Suprapubic skin (tissue), 4 donors: ENCODE data around the gene EIF4G3. TPM values are rescaled to one million over a fixed set of nuclear protein-coding genes. Genes with fewer than 3 reads are reported as not detected.

Experiments
- DNase-seq, 2 donors: peaks; one replicate each; pipeline ENCODE4 v3.0.0-alpha.2; 2019; ENCODE audit warnings: low spot score in 2 of 2
- H3K27ac ChIP-seq: fragments of 200-600 bp; sonication (generic); one replicate; pipeline ENCODE4 v1.5.1; 2019
- H3K27me3 ChIP-seq: fragments of 200-600 bp; sonication (generic); one replicate; pipeline ENCODE4 v1.5.1; 2019
- H3K36me3 ChIP-seq: fragments of 200-600 bp; sonication (generic); one replicate; pipeline ENCODE4 v1.5.1; 2019
- H3K4me1 ChIP-seq: fragments of 200-600 bp; sonication (generic); one replicate; pipeline ENCODE4 v1.5.1; 2019
- H3K4me3 ChIP-seq: fragments of 200-600 bp; sonication (generic); one replicate; pipeline ENCODE4 v1.5.1; 2019; ENCODE audit warnings: mild to moderate bottlenecking
- H3K9me3 ChIP-seq: fragments of 200-600 bp; sonication (generic); one replicate; pipeline ENCODE4 v1.5.1; 2019
- CTCF ChIP-seq, 2 donors: fragments of 200-600 bp in 1 of 2; fragments of 450-650 bp in 1 of 2; sonication (generic) in 1 of 2; IDR thresholded peaks; one replicate each; pipeline ENCODE4 v1.5.1; 2016 to 2019; ENCODE audit warnings: antibody characterized with exemption in 2 of 2, mild to moderate bottlenecking in 1 of 2, moderate library complexity in 1 of 2
- EP300 ChIP-seq: sonication (generic); formaldehyde crosslinking; IDR thresholded peaks from one replicate; pipeline ENCODE4 v1.6.1; 2017; ENCODE audit warnings: antibody characterized with exemption
- POLR2A ChIP-seq, 2 donors: fragments of 450-650 bp; IDR thresholded peaks; one replicate each; pipeline ENCODE4 v1.6.1; 2017; ENCODE audit warnings: antibody characterized with exemption in 2 of 2, mild to moderate bottlenecking in 2 of 2, moderate library complexity in 2 of 2
- POLR2AphosphoS5 ChIP-seq, 3 donors: sonication (generic); formaldehyde crosslinking; IDR thresholded peaks; one replicate each; pipeline ENCODE4 v1.6.1; 2017; ENCODE audit warnings: antibody characterized with exemption in 3 of 3
- WGBS: methylation state at CpG from one replicate; pipeline ENCODE4 v1.1.5; 2018; 5-methylcytosine and 5-hydroxymethylcytosine counted together
- total RNA-seq, 4 donors: library from RNA; depleted of rRNA; stranded (reverse); fragments of >200 nt; gene quantifications; one replicate each; pipeline ENCODE4 v1.1.0, GENCODE V29; 2016

EIF4G3 gene
- total RNA-seq, 4 donors from 2014 or later, result 32.9 to 40.6 (median 39.5) TPM

DNA sequence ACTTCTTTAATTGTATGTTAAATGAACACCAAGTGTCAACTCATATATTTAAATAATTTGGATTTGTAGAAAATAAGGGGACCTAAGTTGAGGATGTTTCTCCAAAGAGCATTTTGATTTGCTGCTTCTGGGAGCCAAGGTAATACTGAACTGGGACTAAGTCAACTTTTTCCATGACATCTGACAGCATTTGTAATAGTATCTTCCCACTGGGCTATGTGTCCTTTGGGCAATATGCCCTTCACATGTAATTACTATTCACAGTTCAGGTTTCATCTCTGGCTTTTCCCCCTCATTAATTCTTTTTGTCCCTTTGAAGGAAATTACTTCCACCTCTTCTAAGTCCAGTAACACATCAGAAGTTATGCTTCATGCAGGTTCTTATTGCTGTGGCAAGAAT, 352.9 kb downstream of the EIF4G3 start:
- Histone ChIP-seq H3K36me3 (peaks cover 26% of the 10 kb centered on the region), H3K4me1 (no peaks in the 10 kb centered on the region), H3K27ac (no peak overlapping the region), H3K27me3 (no peaks in the 10 kb centered on the region), H3K9me3 (no peaks in the 10 kb centered on the region), H3K4me3 (no peak overlapping the region)
- TF ChIP-seq CTCF (IDR thresholded peaks at IDR 0.05) (no peak), EP300 (no peak), POLR2AphosphoS5 (IDR thresholded peaks at IDR 0.05) (no peak), POLR2A (IDR thresholded peaks at IDR 0.05) (no peak)
- no peak for DNase-seq

- H3K36me3 ChIP-seq, result peaks cover 22% of the 10 kb centered on the region
- no peak overlapping the region for H3K4me3 ChIP-seq
- no peak overlapping the region for H3K27ac ChIP-seq
- no peak for TF ChIP-seq EP300
- DNase-seq, result no peak
- H3K27me3 ChIP-seq, result no peaks in the 10 kb centered on the region
- no peaks in the 10 kb centered on the region for H3K9me3 ChIP-seq
- H3K4me1 ChIP-seq, result no peaks in the 10 kb centered on the region
- WGBS, result 46% methylated on average over 2 of the region's 2 CpGs
These were observed 355.2 kb downstream of the EIF4G3 start for GRCh38 chr1:20821466-20821865.

- WGBS, result 87% methylated on average over 4 of the region's 5 CpGs
- no peaks in the 10 kb centered on the region for H3K27me3 ChIP-seq
- DNase-seq, result no peak
- no peak for TF ChIP-seq CTCF (IDR thresholded peaks at IDR 0.05)
- TF ChIP-seq EP300, result no peak
- no peak for TF ChIP-seq POLR2AphosphoS5 (IDR thresholded peaks at IDR 0.05)
- no peak for TF ChIP-seq POLR2A (IDR thresholded peaks at IDR 0.05)
- no peaks in the 10 kb centered on the region for H3K9me3 ChIP-seq
- no peaks in the 10 kb centered on the region for H3K4me1 ChIP-seq
- H3K36me3 ChIP-seq, result peaks cover 22% of the 10 kb centered on the region
- H3K4me3 ChIP-seq, result no peak overlapping the region
- H3K27ac ChIP-seq, result no peak overlapping the region
These were observed 356.9 kb downstream of the EIF4G3 start for GRCh38 chr1:20819818-20820217.

- WGBS, result 86% methylated on average over 4 of the region's 4 CpGs
- Histone ChIP-seq H3K4me3 (no peak overlapping the region), H3K27ac (no peak overlapping the region), H3K27me3 (no peaks in the 10 kb centered on the region), H3K36me3 (peaks cover 14% of the 10 kb centered on the region), H3K9me3 (no peaks in the 10 kb centered on the region), H3K4me1 (no peaks in the 10 kb centered on the region)
- TF ChIP-seq POLR2AphosphoS5 (IDR thresholded peaks at IDR 0.05) (no peak), POLR2A (IDR thresholded peaks at IDR 0.05) (no peak), CTCF (IDR thresholded peaks at IDR 0.05) (no peak), EP300 (no peak)
- no peak for DNase-seq
These were observed 362.2 kb downstream of the EIF4G3 start for GRCh38 chr1:20814534-20814871.

GRCh38 chr1:20811916-20812315, 364.8 kb downstream of the EIF4G3 start:
- H3K4me3 ChIP-seq, result no peak overlapping the region
- WGBS, result 93% methylated on average over 5 of the region's 5 CpGs
- TF ChIP-seq CTCF (IDR thresholded peaks at IDR 0.05), result no peak
- no peak for TF ChIP-seq POLR2A (IDR thresholded peaks at IDR 0.05)
- TF ChIP-seq EP300, result no peak
- TF ChIP-seq POLR2AphosphoS5 (IDR thresholded peaks at IDR 0.05), result no peak
- DNase-seq, result no peak
- no peaks in the 10 kb centered on the region for H3K27me3 ChIP-seq
- H3K9me3 ChIP-seq, result no peaks in the 10 kb centered on the region
- H3K27ac ChIP-seq, result no peak overlapping the region
- no peaks in the 10 kb centered on the region for H3K4me1 ChIP-seq
- H3K36me3 ChIP-seq, result peaks cover 5% of the 10 kb centered on the region

DNA sequence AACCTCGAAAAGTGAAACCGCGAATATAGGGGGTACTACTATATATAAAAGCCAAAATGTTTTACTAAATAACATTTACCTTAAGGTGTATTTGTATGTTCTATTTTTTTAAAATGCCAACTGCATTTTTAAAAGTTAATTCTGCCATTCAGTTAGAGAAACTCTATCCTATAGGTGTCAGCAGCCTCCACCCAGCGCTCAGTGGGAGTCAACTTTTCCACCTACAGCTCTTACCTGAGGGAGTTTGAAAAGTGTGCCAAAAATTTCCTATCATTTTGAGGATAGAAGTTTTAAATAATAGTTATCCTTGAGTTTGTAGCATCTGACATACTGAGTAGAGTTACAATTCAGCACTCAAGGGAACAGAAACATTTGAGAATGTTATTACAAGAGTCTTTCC, 383.5 kb downstream of the EIF4G3 start:
- no peaks in the 10 kb centered on the region for H3K9me3 ChIP-seq
- peaks cover 3% of the 10 kb centered on the region for H3K4me1 ChIP-seq
- H3K36me3 ChIP-seq, result no peaks in the 10 kb centered on the region
- 94% methylated on average over 4 of the region's 4 CpGs for WGBS
- TF ChIP-seq EP300 (no peak), POLR2A (IDR thresholded peaks at IDR 0.05) (no peak), POLR2AphosphoS5 (IDR thresholded peaks at IDR 0.05) (no peak), CTCF (IDR thresholded peaks at IDR 0.05) (no peak)
- H3K27me3 ChIP-seq, result no peaks in the 10 kb centered on the region
- H3K27ac ChIP-seq, result no peak overlapping the region
- no peak overlapping the region for H3K4me3 ChIP-seq
- no peak for DNase-seq
